ENCODE measurements around the gene SGMS1.
"Not testable (repeated sequence)": the region's sequence is repeated elsewhere in the genome, so short reads cannot be mapped to it uniquely, and the experiment has no call there.

The SGMS1 gene

GRCh38 chr10:50358925-50359687 is 264.6 kb downstream of the SGMS1 start:
- DNase-seq, result no peak

- DNase-seq, result no peak
Measured at GRCh38 chr10:50358411-50358810, 265.3 kb downstream of the SGMS1 start.

GRCh38 chr10:50356481-50356832 is 267.3 kb downstream of the SGMS1 start:
- not testable (repeated sequence) for DNase-seq

- not testable (repeated sequence) for DNase-seq
Measured at GRCh38 chr10:50355693-50356480, 267.9 kb downstream of the SGMS1 start.

GRCh38 chr10:50351483-50352146 is 272.1 kb downstream of the SGMS1 start:
- DNase-seq, result no peak

GRCh38 chr10:50350366-50350765 is 273.4 kb downstream of the SGMS1 start:
- DNase-seq, result no peak

- DNase-seq, result no peak
Measured at GRCh38 chr10:50349554-50349953, 274.2 kb downstream of the SGMS1 start.

- DNase-seq, result no peak
Measured at GRCh38 chr10:50347394-50347802, 276.4 kb downstream of the SGMS1 start.

- DNase-seq, result no peak
Measured at GRCh38 chr10:50346942-50347341, 276.8 kb downstream of the SGMS1 start.

GRCh38 chr10:50345545-50345944 is 278.2 kb downstream of the SGMS1 start:
- no peak for DNase-seq

- no peak for DNase-seq
Measured at GRCh38 chr10:50343702-50344331, 279.9 kb downstream of the SGMS1 start.

- no peak for DNase-seq
Measured at GRCh38 chr10:50341987-50342386, 281.8 kb downstream of the SGMS1 start.

- DNase-seq, result no peak
Measured at GRCh38 chr10:50336140-50336539, 287.6 kb downstream of the SGMS1 start.

- DNase-seq, result no peak
Measured at GRCh38 chr10:50335397-50335796, 288.4 kb downstream of the SGMS1 start.

GRCh38 chr10:50334273-50334672 is 289.5 kb downstream of the SGMS1 start:
- DNase-seq, result no peak

- DNase-seq, result no peak
Measured at GRCh38 chr10:50333872-50334271, 289.9 kb downstream of the SGMS1 start.

- DNase-seq, result no peak
Measured at GRCh38 chr10:50332108-50332842, 291.5 kb downstream of the SGMS1 start.

- DNase-seq, result no peak
Measured at GRCh38 chr10:50331486-50331885, 292.3 kb downstream of the SGMS1 start.

- DNase-seq, result no peak
Measured at GRCh38 chr10:50326757-50327701, 296.7 kb downstream of the SGMS1 start.

GRCh38 chr10:50326172-50326555 is 297.6 kb downstream of the SGMS1 start:
- no peak for DNase-seq

GRCh38 chr10:50325449-50326171 is 298.1 kb downstream of the SGMS1 start:
- no peak for DNase-seq

Measured in RPMI8226 (cell line).